ENCODE data around the gene RNF220. TPM values are rescaled to one million over a fixed set of nuclear protein-coding genes. Genes with fewer than 3 reads are reported as not detected.

Gene RNF220
- total RNA-seq, 2 experiments from 2014 or later = 73.7 to 74.3 TPM

DNA sequence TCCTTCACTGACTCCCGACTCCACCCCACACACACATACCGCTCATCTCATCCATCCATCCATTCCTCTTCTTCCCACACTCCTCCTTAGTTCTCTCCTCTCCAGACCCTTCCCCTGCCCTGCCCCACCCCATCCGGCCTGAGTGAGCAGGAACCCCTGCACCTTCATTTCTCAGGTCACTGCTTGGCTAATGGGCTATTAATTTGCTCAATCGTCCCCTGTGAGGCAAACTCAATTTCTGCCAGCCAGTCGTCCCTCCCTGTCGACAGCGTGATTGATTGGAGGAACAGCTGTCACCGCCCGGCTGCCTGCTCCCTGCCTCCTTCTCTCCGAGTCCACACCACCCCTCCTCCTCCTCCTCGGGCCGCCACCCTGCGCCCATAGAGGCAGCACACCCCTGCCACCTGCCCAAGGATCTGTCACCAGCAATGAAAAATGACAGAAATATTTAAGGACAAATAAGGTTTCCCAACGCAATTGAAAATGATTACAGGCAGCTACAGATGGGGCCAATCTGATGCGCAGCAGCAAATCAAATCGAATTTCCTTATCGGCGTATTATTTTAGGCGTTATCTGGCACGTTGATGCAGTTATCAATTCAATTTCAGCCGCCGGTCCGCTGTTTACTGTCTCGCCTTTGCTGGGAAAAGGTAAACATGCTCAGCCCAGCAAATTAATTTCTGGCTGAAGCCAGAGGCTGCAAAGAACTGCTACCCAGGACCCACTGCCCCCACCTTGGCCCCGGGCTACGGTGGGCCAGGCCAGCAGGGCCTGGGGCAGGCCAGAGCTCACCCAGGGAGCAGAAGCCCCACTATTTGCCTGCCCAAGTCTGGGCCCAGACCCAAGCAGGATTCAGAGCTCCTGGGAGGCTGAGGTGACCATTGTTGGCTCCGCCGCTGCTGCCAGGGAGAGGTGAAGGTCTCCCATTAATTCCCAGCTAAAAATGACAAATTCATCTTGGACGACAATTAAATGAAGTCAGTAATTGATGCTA, 197.9 kb downstream of the RNF220 start:
- intact Hi-C loops (cut with micrococcal nuclease) = no loop called here
- CTCF ChIA-PET = interaction anchor here (0.8 kb wide), 1 partner anchor 13 kb away, joined by 3 read pairs; no protein-coding TSS in a partner anchor
- POLR2A ChIA-PET = no interaction called here
- DNase-seq = no peak
- Mint-ChIP-seq H3K9me3 (no peaks in the 10 kb centered on the region), H3K36me3 (no peaks in the 10 kb centered on the region), H3K27me3 (no peaks in the 10 kb centered on the region), H3K27ac (no peak overlapping the region), H3K4me3 (no peak overlapping the region), H3K4me1 (ENCODE audit: low read depth) (no peaks in the 10 kb centered on the region)

- ChIA-PET CTCF (interaction anchor here (0.8 to 1.2 kb wide), 3 partner anchors 9 to 226 kb away, joined by 3 to 4 read pairs (median 3); no protein-coding TSS in a partner anchor), POLR2A (no interaction called here)
- no peak overlapping the region for H3K4me3 Mint-ChIP-seq
- H3K36me3 Mint-ChIP-seq = no peaks in the 10 kb centered on the region
- H3K27ac Mint-ChIP-seq = no peak overlapping the region
- no peaks in the 10 kb centered on the region for H3K27me3 Mint-ChIP-seq
- intact Hi-C loops (cut with micrococcal nuclease) = no loop called here
- H3K9me3 Mint-ChIP-seq = no peaks in the 10 kb centered on the region
- no peaks in the 10 kb centered on the region for H3K4me1 Mint-ChIP-seq (ENCODE audit: low read depth)
- DNase-seq = no peak
Observed at GRCh38 chr1:44603718-44604117, 198.7 kb downstream of the RNF220 start.

- no peaks in the 10 kb centered on the region for H3K27me3 Mint-ChIP-seq
- no peak for DNase-seq
- no peaks in the 10 kb centered on the region for H3K4me1 Mint-ChIP-seq (ENCODE audit: low read depth)
- ChIA-PET CTCF (interaction anchor here (1.0 to 1.2 kb wide), 3 partner anchors 10 to 387 kb away, joined by 3 to 4 read pairs (median 3); no protein-coding TSS in a partner anchor), POLR2A (no interaction called here)
- intact Hi-C loops (cut with micrococcal nuclease) = no loop called here
- H3K27ac Mint-ChIP-seq = no peak overlapping the region
- H3K9me3 Mint-ChIP-seq = no peaks in the 10 kb centered on the region
- H3K36me3 Mint-ChIP-seq = no peaks in the 10 kb centered on the region
- no peak overlapping the region for H3K4me3 Mint-ChIP-seq
Observed at GRCh38 chr1:44604157-44604955, 199.3 kb downstream of the RNF220 start.

GRCh38 chr1:44605914-44606615, 201.0 kb downstream of the RNF220 start:
- H3K4me1 Mint-ChIP-seq (ENCODE audit: low read depth) = no peaks in the 10 kb centered on the region
- no peak overlapping the region for H3K4me3 Mint-ChIP-seq
- H3K9me3 Mint-ChIP-seq = no peaks in the 10 kb centered on the region
- H3K36me3 Mint-ChIP-seq = no peaks in the 10 kb centered on the region
- intact Hi-C loops (cut with micrococcal nuclease) = no loop called here
- no peak overlapping the region for H3K27ac Mint-ChIP-seq
- no peaks in the 10 kb centered on the region for H3K27me3 Mint-ChIP-seq
- DNase-seq = no peak
- ChIA-PET CTCF (no interaction called here), POLR2A (no interaction called here)

GRCh38 chr1:44606701-44607281, 201.7 kb downstream of the RNF220 start:
- no peak overlapping the region for H3K4me3 Mint-ChIP-seq
- H3K9me3 Mint-ChIP-seq = no peaks in the 10 kb centered on the region
- H3K27ac Mint-ChIP-seq = no peak overlapping the region
- POLR2A ChIA-PET = no interaction called here
- CTCF ChIA-PET = interaction anchor here (0.6 kb wide), 1 partner anchor 46 kb away, joined by 3 read pairs; no protein-coding TSS in a partner anchor
- no peaks in the 10 kb centered on the region for H3K36me3 Mint-ChIP-seq
- no peak for DNase-seq
- no peaks in the 10 kb centered on the region for H3K4me1 Mint-ChIP-seq (ENCODE audit: low read depth)
- intact Hi-C loops (cut with micrococcal nuclease) = no loop called here
- H3K27me3 Mint-ChIP-seq = no peaks in the 10 kb centered on the region

DNA sequence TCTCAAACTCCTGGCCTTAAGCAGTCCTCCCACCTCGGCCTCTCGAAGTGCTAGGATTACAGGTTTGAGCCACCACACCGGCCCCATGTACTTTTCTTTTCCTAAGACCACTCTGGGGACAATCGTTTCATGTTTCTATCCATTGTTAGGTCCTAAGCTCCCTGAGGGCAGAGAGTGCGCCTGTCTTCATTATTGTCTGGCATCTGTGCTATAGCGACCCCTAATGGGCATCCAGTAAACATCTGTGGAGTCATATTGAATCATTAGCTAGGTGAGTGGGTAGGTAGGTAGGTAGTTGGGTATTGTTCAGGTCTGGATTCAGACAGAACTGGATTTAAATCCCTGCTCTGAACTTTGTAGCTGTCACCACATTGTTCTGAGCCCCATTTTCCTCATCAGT, 203.1 kb downstream of the RNF220 start:
- no peaks in the 10 kb centered on the region for H3K4me1 Mint-ChIP-seq (ENCODE audit: low read depth)
- H3K36me3 Mint-ChIP-seq = no peaks in the 10 kb centered on the region
- no peak for DNase-seq
- H3K27ac Mint-ChIP-seq = no peak overlapping the region
- CTCF ChIA-PET = interaction anchor here (1.0 to 5.1 kb wide), 11 partner anchors 9 to 230 kb away, joined by 3 to 47 read pairs (median 4); no protein-coding TSS in a partner anchor
- intact Hi-C loops (cut with micrococcal nuclease) = loop anchor here (2.0 kb wide), 1 partner anchor 45 kb away; no protein-coding TSS in a partner anchor
- POLR2A ChIA-PET = no interaction called here
- H3K4me3 Mint-ChIP-seq = no peak overlapping the region
- H3K27me3 Mint-ChIP-seq = no peaks in the 10 kb centered on the region
- H3K9me3 Mint-ChIP-seq = no peaks in the 10 kb centered on the region

DNA sequence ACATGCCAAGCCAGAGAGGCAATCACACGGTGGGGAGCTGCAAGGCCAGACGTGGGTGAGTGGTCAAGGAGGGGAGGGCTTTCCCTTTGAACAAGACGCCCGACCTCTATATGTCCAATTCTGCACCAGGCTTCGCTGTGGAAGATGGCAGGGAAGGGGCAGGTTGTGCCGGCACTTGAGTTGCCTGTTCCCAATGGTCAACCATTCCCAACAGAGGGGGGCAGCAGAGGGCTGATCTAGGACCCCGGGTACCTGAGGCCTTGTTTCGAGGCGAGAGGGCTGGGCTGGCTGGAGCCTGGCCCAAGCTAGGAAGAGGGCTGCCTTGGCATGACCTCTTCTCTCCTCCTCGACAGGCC, 204.3 kb downstream of the RNF220 start:
- Mint-ChIP-seq H3K27me3 (no peaks in the 10 kb centered on the region), H3K4me1 (ENCODE audit: low read depth) (no peaks in the 10 kb centered on the region), H3K4me3 (no peak overlapping the region), H3K9me3 (no peaks in the 10 kb centered on the region), H3K36me3 (no peaks in the 10 kb centered on the region), H3K27ac (no peak overlapping the region)
- intact Hi-C loops (cut with micrococcal nuclease) = loop anchor here (2.0 kb wide), 1 partner anchor 43 kb away; no protein-coding TSS in a partner anchor
- peak; percentile 45 for DNase-seq
- CTCF ChIA-PET = interaction anchor here (1.2 to 5.1 kb wide), 4 partner anchors 12 to 231 kb away, joined by 4 to 47 read pairs (median 4); no protein-coding TSS in a partner anchor
- POLR2A ChIA-PET = no interaction called here

- ChIA-PET POLR2A (no interaction called here), CTCF (interaction anchor here (0.9 to 5.1 kb wide), 3 partner anchors 13 to 232 kb away, joined by 3 to 47 read pairs (median 5); no protein-coding TSS in a partner anchor)
- no peak for DNase-seq
- Mint-ChIP-seq H3K36me3 (no peaks in the 10 kb centered on the region), H3K4me3 (no peak overlapping the region), H3K27me3 (no peaks in the 10 kb centered on the region), H3K4me1 (ENCODE audit: low read depth) (no peaks in the 10 kb centered on the region), H3K27ac (no peak overlapping the region), H3K9me3 (no peaks in the 10 kb centered on the region)
- intact Hi-C loops (cut with micrococcal nuclease) = loop anchor here (2.0 kb wide), 1 partner anchor 43 kb away; no protein-coding TSS in a partner anchor
Observed at GRCh38 chr1:44609768-44610526, 204.9 kb downstream of the RNF220 start.

- H3K27ac Mint-ChIP-seq = no peak overlapping the region
- no peak for DNase-seq
- CTCF ChIA-PET = interaction anchor here (0.8 to 5.1 kb wide), 3 partner anchors 23 to 233 kb away, joined by 3 to 47 read pairs (median 3); no protein-coding TSS in a partner anchor
- no peak overlapping the region for H3K4me3 Mint-ChIP-seq
- H3K4me1 Mint-ChIP-seq (ENCODE audit: low read depth) = no peaks in the 10 kb centered on the region
- intact Hi-C loops (cut with micrococcal nuclease) = no loop called here
- H3K27me3 Mint-ChIP-seq = no peaks in the 10 kb centered on the region
- H3K9me3 Mint-ChIP-seq = no peaks in the 10 kb centered on the region
- POLR2A ChIA-PET = no interaction called here
- no peaks in the 10 kb centered on the region for H3K36me3 Mint-ChIP-seq
Observed at GRCh38 chr1:44610527-44611148, 205.6 kb downstream of the RNF220 start.

- no peaks in the 10 kb centered on the region for H3K36me3 Mint-ChIP-seq
- no peak for DNase-seq
- H3K27me3 Mint-ChIP-seq = no peaks in the 10 kb centered on the region
- H3K27ac Mint-ChIP-seq = no peak overlapping the region
- ChIA-PET POLR2A (no interaction called here), CTCF (interaction anchor here (0.7 to 5.1 kb wide), 4 partner anchors 10 to 41 kb away, joined by 3 to 47 read pairs (median 4); no protein-coding TSS in a partner anchor)
- intact Hi-C loops (cut with micrococcal nuclease) = no loop called here
- no peaks in the 10 kb centered on the region for H3K4me1 Mint-ChIP-seq (ENCODE audit: low read depth)
- H3K4me3 Mint-ChIP-seq = no peak overlapping the region
- H3K9me3 Mint-ChIP-seq = no peaks in the 10 kb centered on the region
Observed at GRCh38 chr1:44611419-44611818, 206.4 kb downstream of the RNF220 start.
